Measurements from ENCODE around the gene PGD.

Gene PGD

DNA sequence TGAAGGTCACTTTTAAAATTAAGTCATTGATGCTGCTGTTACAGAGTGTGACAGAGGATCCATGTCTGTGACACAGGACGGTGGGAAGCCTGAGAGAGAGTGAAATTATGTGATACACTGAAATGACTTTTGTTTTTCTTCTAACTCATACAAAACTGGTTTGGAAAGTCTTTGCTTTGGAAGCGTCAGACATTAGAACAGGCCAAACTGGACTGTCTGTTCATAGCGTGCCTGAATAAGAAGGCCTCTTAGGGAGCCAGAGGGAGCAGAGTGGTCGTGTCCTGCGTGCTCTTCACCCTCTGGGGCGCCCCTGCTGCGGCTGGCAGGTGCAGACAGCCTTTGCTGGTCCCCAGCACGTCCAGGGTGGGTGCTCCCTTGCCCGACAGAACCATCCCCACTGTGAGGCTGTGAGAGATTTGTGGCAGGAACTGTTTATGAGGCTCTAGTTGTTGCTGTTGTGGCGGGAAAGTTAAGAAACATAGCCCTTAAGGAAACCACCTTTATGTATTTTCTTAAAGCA lies 19.7 kb upstream of the PGD start:
- H3K9me3 ChIP-seq (ENCODE audit: low read length): no peaks in the 10 kb centered on the region
- H3K36me3 ChIP-seq (ENCODE audit: insufficient read depth, low read length): no peaks in the 10 kb centered on the region
- no peaks in the 10 kb centered on the region for H3K4me1 ChIP-seq (ENCODE audit: insufficient read depth, low read length, severe bottlenecking)
- H4K20me1 ChIP-seq (ENCODE audit: insufficient read depth, low read length): no peaks in the 10 kb centered on the region
- no peaks in the 10 kb centered on the region for H3K9me2 ChIP-seq (ENCODE audit: low read depth, low read length)
- no peaks in the 10 kb centered on the region for H3F3A ChIP-seq (ENCODE audit: insufficient read depth, low read length)
- H3K27ac ChIP-seq (ENCODE audit: low read depth, low read length, poor library complexity, severe bottlenecking): no peak overlapping the region
- no peak overlapping the region for H2AFZ ChIP-seq (ENCODE audit: low read length)
- no peak for TF ChIP-seq CTCF (IDR thresholded peaks at IDR 0.05; ENCODE audit: low read length)
- no peak for TF ChIP-seq EZH2 (IDR thresholded peaks at IDR 0.05; ENCODE audit: borderline replicate concordance, low read length)
- H3K9ac ChIP-seq (ENCODE audit: low read length): no peak overlapping the region
- H3K79me2 ChIP-seq (ENCODE audit: insufficient read depth, low read length): no peaks in the 10 kb centered on the region
- H3K27me3 ChIP-seq (ENCODE audit: insufficient read depth, low read length): peaks cover 5% of the 10 kb centered on the region; the same call in 1 of the 2 replicates
- no peak overlapping the region for H3K4me2 ChIP-seq (ENCODE audit: low read length)
- H3K4me3 ChIP-seq (ENCODE audit: low read depth, low read length, poor library complexity, severe bottlenecking): no peak overlapping the region

DNA sequence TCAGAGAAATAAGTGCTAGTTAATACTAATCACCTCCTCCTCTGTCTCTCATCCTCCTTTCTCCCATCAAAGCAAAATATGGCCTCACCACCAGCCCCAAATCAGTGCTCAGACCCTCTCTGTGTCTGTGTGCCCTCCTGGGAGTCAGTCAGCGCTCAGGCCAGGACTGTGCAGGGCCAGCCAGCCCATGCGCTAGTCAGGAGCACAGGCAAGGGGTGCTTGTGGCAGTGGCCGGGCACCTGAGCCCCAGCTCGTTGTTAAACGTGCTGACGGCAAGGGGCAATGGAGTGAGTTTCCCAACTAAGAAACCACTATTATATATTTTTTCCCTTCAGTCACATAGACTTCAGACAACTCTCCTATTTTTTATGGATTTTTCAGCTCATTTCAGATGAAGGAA lies 19.2 kb upstream of the PGD start:
- TF ChIP-seq CTCF (IDR thresholded peaks at IDR 0.05; ENCODE audit: low read length) (no peak), EZH2 (IDR thresholded peaks at IDR 0.05; ENCODE audit: borderline replicate concordance, low read length) (no peak)
- no peaks in the 10 kb centered on the region for H3K9me3 ChIP-seq (ENCODE audit: low read length)
- no peak overlapping the region for H2AFZ ChIP-seq (ENCODE audit: low read length)
- no peak overlapping the region for H3K27ac ChIP-seq (ENCODE audit: low read depth, low read length, poor library complexity, severe bottlenecking)
- H3K9me2 ChIP-seq (ENCODE audit: low read depth, low read length): no peaks in the 10 kb centered on the region
- H3K4me2 ChIP-seq (ENCODE audit: low read length): no peak overlapping the region
- no peak overlapping the region for H3K9ac ChIP-seq (ENCODE audit: low read length)
- H3K4me1 ChIP-seq (ENCODE audit: insufficient read depth, low read length, severe bottlenecking): no peaks in the 10 kb centered on the region
- H3K27me3 ChIP-seq (ENCODE audit: insufficient read depth, low read length): peaks cover 5% of the 10 kb centered on the region; the same call in 1 of the 2 replicates
- no peaks in the 10 kb centered on the region for H3F3A ChIP-seq (ENCODE audit: insufficient read depth, low read length)
- no peaks in the 10 kb centered on the region for H3K79me2 ChIP-seq (ENCODE audit: insufficient read depth, low read length)
- no peaks in the 10 kb centered on the region for H4K20me1 ChIP-seq (ENCODE audit: insufficient read depth, low read length)
- no peaks in the 10 kb centered on the region for H3K36me3 ChIP-seq (ENCODE audit: insufficient read depth, low read length)
- no peak overlapping the region for H3K4me3 ChIP-seq (ENCODE audit: low read depth, low read length, poor library complexity, severe bottlenecking)

DNA sequence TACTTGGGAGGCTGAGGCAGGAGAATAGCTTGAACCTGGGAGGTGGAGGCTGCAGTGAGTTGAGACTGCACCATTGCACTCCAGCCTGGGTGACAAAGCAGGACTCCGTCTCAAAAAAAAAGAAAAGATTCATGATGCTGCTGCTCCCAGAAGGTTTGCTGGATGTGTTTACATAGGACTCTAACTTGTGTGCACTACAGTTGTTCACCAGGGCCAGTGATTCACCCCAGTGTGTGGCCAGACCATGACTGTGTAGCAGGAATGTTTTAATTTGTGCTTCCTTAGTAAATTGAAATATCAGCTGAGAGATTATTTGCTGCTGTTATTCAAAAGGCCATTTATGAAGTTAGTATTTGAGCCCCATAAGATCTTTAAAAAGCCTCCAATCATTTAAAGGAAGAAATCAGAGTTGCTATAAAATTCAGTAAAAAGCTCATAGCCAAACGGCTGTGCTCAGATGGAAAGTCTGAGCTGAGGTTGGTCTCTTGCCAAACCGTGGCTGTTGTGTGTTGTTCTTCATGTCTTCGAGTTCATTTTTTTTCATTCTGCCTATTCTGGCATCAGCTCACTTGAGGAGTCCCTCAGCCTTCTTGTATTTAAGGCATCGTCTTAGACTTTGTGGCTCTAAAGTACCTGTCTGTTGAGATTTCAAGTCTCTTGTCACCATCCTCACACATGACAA lies 18.1 kb upstream of the PGD start:
- H3K4me1 ChIP-seq (ENCODE audit: insufficient read depth, low read length, severe bottlenecking): no peaks in the 10 kb centered on the region
- H3K9me3 ChIP-seq (ENCODE audit: low read length): no peaks in the 10 kb centered on the region
- H3K27ac ChIP-seq (ENCODE audit: low read depth, low read length, poor library complexity, severe bottlenecking): no peak overlapping the region
- no peaks in the 10 kb centered on the region for H3K36me3 ChIP-seq (ENCODE audit: insufficient read depth, low read length)
- no peak overlapping the region for H3K4me2 ChIP-seq (ENCODE audit: low read length)
- H3K9ac ChIP-seq (ENCODE audit: low read length): no peak overlapping the region
- no peaks in the 10 kb centered on the region for H3K79me2 ChIP-seq (ENCODE audit: insufficient read depth, low read length)
- TF ChIP-seq EZH2 (IDR thresholded peaks at IDR 0.05; ENCODE audit: borderline replicate concordance, low read length): no peak
- TF ChIP-seq CTCF (IDR thresholded peaks at IDR 0.05; ENCODE audit: low read length): no peak
- H2AFZ ChIP-seq (ENCODE audit: low read length): no peak overlapping the region
- H3K27me3 ChIP-seq (ENCODE audit: insufficient read depth, low read length): peaks cover 5% of the 10 kb centered on the region; the same call in 1 of the 2 replicates
- no peak overlapping the region for H3K4me3 ChIP-seq (ENCODE audit: low read depth, low read length, poor library complexity, severe bottlenecking)
- no peaks in the 10 kb centered on the region for H3F3A ChIP-seq (ENCODE audit: insufficient read depth, low read length)
- no peaks in the 10 kb centered on the region for H4K20me1 ChIP-seq (ENCODE audit: insufficient read depth, low read length)
- no peaks in the 10 kb centered on the region for H3K9me2 ChIP-seq (ENCODE audit: low read depth, low read length)

All from OCI-LY1 (cell line).